Karpas-422 (cell line): Measurements from ENCODE around the gene ZFR2. TPM values are rescaled to one million over a fixed set of nuclear protein-coding genes. Genes with fewer than 3 reads are reported as not detected.

ENCODE experiments used
- small RNA-seq: library from RNA; depleted of rRNA; stranded (forward); fragments of <200 nt; gene quantifications from one replicate; pipeline ENCODE3, GENCODE V24; 2014
- total RNA-seq: library from RNA; depleted of rRNA; stranded (reverse); fragments of >200 nt; shearing (Covaris generic); gene quantifications from 2 replicates; pipeline ENCODE4 v1.2.3, GENCODE V29; 2014; ENCODE audit warnings: low replicate concordance; rRNA removed

The ZFR2 gene
- total RNA-seq, 1 experiment from 2014 or later = not detected

Small RNA genes lying within 50 kb of the gene (small RNA-seq; reads per million reads assigned to genes)
- not detected for gene AC005777.1

Other genes starting within 250 kb of the ZFR2 start
- 9.5 and 24.8 TPM in 2 replicates for gene CACTIN, start 242.2 kb downstream of the ZFR2 start, total RNA-seq
- gene PIP5K1C, start 168.6 kb downstream of the ZFR2 start, total RNA-seq = 4.2 and 4.4 TPM in 2 replicates
- gene TJP3, start 160.7 kb downstream of the ZFR2 start, total RNA-seq = not detected in 2 replicates
- 14.7 and 55.0 TPM in 2 replicates for gene APBA3, start 107.3 kb downstream of the ZFR2 start, total RNA-seq
- 44.2 and 76.7 TPM in 2 replicates for gene MRPL54, start 106.4 kb downstream of the ZFR2 start, total RNA-seq
- not detected in 2 replicates for gene RAX2, start 96.8 kb downstream of the ZFR2 start, total RNA-seq
- not detected in 2 replicates for gene MATK, start 82.7 kb downstream of the ZFR2 start, total RNA-seq
- not detected in 2 replicates for gene ATCAY, start 11.6 kb upstream of the ZFR2 start, total RNA-seq
- gene NMRK2, start 64.0 kb upstream of the ZFR2 start, total RNA-seq = not detected in 2 replicates
- gene DAPK3, start 102.1 kb upstream of the ZFR2 start, total RNA-seq = 17.2 and 52.5 TPM in 2 replicates
- 1,644 and 3,073 TPM in 2 replicates for gene EEF2, start 116.4 kb upstream of the ZFR2 start, total RNA-seq
- 17.3 and 55.1 TPM in 2 replicates for gene PIAS4, start 138.7 kb upstream of the ZFR2 start, total RNA-seq
- 7.2 and 29.3 TPM in 2 replicates for gene ZBTB7A, start 197.9 kb upstream of the ZFR2 start, total RNA-seq